GF-D8 (cell line): ENCODE results near the gene CALCOCO1.

Experiments
- DNase-seq: peaks from one replicate; lab custom pipeline; 2025; lab: John Stamatoyannopoulos, UW

CALCOCO1 gene

DNA sequence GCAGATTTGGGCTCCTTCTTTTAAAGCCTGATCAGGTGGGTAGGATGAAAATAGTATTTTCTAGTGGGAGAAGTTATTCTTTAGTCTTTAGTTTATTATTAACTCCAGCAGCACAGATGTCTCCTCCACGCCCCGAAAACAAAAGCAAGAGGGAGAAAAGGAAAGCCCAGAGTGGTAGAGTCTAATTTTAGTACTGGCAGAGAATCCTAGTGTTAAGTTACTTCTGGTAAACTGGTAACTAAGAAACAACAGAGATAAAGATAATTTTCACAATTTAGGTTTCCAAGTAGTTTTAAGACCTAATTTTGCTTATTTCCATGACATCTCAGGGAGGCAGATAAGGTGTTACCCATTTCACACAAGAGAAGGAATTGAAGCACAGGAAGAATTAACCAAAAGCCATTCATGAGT, 67.7 kb downstream of the CALCOCO1 start:
- DNase-seq: no peak

DNA sequence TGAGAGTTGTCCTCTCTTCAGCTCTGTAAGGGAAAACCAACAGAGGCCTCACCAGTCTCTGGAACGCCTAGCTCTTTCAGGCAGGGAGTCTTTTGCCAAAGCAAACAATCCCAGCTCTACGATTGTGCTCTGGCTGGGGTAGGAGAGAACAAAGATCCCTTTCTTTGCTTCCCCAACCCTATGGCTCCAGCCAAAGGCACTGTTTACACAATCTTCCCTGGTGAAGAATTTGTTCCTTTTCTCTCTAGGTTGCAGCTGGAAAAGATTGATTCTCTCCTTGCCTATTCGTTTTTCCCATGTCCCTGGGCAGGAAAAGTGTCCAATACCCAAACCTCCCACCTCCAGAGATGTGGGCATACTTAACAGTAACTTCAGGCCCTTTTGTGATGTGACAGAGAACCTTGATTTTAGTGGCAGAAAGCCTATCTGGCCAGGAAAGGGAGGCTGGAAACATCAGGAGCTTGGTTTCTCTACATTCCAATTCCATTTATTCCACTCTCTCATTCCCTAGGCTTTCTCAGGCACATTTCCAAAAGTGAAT, 68.2 kb downstream of the CALCOCO1 start:
- DNase-seq: no peak
